Karpas-422 (cell line): ENCODE measurements around the gene SPRED3. TPM values are rescaled to one million over a fixed set of nuclear protein-coding genes. Genes with fewer than 3 reads are reported as not detected.
"Not testable (repeated sequence)": the region's sequence is repeated elsewhere in the genome, so short reads cannot be mapped to it uniquely, and the experiment has no call there.

Experiments
- DNase-seq: peaks from one replicate; pipeline ENCODE4 v3.0.0-alpha.2; 2015
- H2AFZ ChIP-seq: fragments of 200-600 bp; sonication (generic); 2 replicates; pipeline ENCODE4 v1.6.1; 2014; ENCODE audit warnings: antibody characterized with exemption, low read length, mixed read lengths
- H3K27ac ChIP-seq: fragments of 200-600 bp; sonication (generic); 2 replicates; pipeline ENCODE4 v1.5.1; 2014; ENCODE audit warnings: mild to moderate bottlenecking, low read length, moderate library complexity
- H3K27me3 ChIP-seq: fragments of 200-600 bp; sonication (generic); 2 replicates; pipeline ENCODE4 v1.6.1; 2014; ENCODE audit warnings: low read length, mixed read lengths
- H3K36me3 ChIP-seq: fragments of 200-600 bp; sonication (generic); 2 replicates; pipeline ENCODE4 v1.6.1; 2014; ENCODE audit warnings: low read length, mixed read lengths; ENCODE audit not compliant: insufficient read depth
- H3K4me1 ChIP-seq: fragments of 200-600 bp; sonication (generic); 2 replicates; pipeline ENCODE4 v1.6.1; 2014; ENCODE audit warnings: mild to moderate bottlenecking, low read length, mixed read lengths
- H3K4me2 ChIP-seq: fragments of 200-600 bp; sonication (generic); 2 replicates; pipeline ENCODE4 v1.6.1; 2014; ENCODE audit warnings: low read length, low read depth, mild to moderate bottlenecking; ENCODE audit not compliant: poor library complexity, severe bottlenecking
- H3K4me3 ChIP-seq: fragments of 200-600 bp; sonication (generic); 2 replicates; pipeline ENCODE4 v1.5.1; 2014; ENCODE audit warnings: mild to moderate bottlenecking, antibody characterized with exemption, low read length, mixed read lengths
- H3K79me2 ChIP-seq: fragments of 200-600 bp; sonication (generic); 2 replicates; pipeline ENCODE4 v1.6.1; 2014; ENCODE audit warnings: mild to moderate bottlenecking, low read length, mixed read lengths
- H3K9ac ChIP-seq: fragments of 200-600 bp; sonication (generic); 2 replicates; pipeline ENCODE4 v1.6.0; 2014; ENCODE audit warnings: low read length
- H3K9me2 ChIP-seq: fragments of 200-600 bp; sonication (generic), shearing (Covaris generic); replicated peaks from 2 replicates; pipeline ENCODE4 v1.6.0; 2014; ENCODE audit warnings: mild to moderate bottlenecking, low read length, moderate library complexity; ENCODE audit not compliant: insufficient read depth
- H3K9me3 ChIP-seq: fragments of 300-700, 200-600 bp; sonication (generic); 2 replicates; pipeline ENCODE4 v1.6.1; 2014; ENCODE audit warnings: low read length, mixed read lengths
- H4K20me1 ChIP-seq: fragments of 200-600 bp; sonication (generic); 2 replicates; pipeline ENCODE4 v1.6.1; 2014; ENCODE audit warnings: mild to moderate bottlenecking, antibody characterized with exemption, low read length, low read depth; ENCODE audit not compliant: insufficient read depth
- total RNA-seq: library from RNA; depleted of rRNA; stranded (reverse); fragments of >200 nt; shearing (Covaris generic); gene quantifications from 2 replicates; pipeline ENCODE4 v1.2.3, GENCODE V29; 2014; ENCODE audit warnings: low replicate concordance; rRNA removed

Gene SPRED3, protein sequence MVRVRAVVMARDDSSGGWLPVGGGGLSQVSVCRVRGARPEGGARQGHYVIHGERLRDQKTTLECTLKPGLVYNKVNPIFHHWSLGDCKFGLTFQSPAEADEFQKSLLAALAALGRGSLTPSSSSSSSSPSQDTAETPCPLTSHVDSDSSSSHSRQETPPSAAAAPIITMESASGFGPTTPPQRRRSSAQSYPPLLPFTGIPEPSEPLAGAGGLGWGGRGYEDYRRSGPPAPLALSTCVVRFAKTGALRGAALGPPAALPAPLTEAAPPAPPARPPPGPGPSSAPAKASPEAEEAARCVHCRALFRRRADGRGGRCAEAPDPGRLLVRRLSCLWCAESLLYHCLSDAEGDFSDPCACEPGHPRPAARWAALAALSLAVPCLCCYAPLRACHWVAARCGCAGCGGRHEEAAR
- 0.07 and 0.11 TPM in 2 replicates for total RNA-seq

DNA sequence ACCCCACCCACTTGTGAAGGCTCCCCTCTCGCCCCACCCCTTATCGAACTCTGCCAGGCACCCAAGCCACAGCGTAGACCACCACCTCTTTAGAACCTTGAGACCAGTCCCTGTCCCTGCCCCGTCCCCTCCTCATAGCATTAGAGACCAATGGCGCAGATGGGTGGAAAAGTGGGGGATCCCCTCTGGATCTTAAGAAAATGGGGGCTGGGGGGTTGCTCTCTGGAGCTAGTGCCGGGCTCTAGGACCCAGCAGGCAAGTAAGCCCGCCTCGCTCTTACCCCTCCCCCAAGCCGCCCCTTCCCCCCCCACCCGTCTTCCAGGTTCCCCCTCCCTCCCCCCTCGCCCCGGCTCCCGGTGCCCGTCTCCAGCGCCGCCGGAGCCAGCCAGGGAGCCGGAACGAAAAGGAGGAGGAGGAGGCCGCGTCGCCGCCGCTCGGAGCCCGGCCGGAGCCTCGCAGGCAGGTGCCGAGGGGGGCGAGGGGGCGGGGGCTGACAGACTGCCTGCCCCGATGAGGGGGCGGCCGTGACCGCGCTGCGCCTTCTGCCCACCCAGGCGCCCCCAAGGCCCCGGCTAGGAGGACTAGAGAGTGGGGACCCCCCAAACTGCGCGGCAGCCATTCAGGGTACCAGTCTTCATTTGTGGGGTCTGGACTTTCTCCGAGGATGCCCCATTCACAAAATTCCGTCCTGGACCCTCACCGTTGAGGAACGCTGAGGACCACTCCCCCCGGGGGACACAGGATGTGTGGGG lies at the start of gene SPRED3:
Gene SPRED3 (plus strand): TSS at position 349 of the 752 bp plus-strand sequence. CDS start 1,606 bp downstream, outside the sequence.
- Histone ChIP-seq H2AFZ (no peak within 1 kb of the TSS), H3K27ac (no peak within 1 kb of the TSS), H3K9ac (no peak within 1 kb of the TSS)

DNA sequence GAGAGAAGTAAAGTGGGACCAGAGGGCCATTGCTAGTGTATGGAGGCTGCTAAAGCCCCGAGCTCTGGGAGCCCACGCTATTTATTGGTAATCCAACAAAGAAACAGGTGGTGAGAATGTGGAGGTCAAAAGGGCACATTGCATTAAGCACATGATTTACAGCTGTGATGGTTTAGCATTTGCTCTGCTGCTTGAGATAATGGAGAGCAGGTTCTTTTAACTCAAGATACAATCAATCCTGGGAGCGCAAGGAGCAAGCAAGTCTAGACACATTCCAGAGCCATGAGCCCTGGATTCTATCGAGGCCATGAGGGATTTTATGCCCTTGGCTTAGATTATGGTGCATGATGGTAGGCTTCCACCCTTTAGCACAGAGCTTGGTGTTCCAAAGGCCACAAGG lies 49.5 kb upstream of the SPRED3 start:
- not testable (repeated sequence) for H3K9me3 ChIP-seq, H3K27ac ChIP-seq, H3K27me3 ChIP-seq, DNase-seq, H3K9me2 ChIP-seq, H3K79me2 ChIP-seq, H4K20me1 ChIP-seq, H3K9ac ChIP-seq, H3K4me2 ChIP-seq, H3K36me3 ChIP-seq, H2AFZ ChIP-seq, H3K4me3 ChIP-seq
- peaks cover 13% of the 10 kb centered on the region for H3K4me1 ChIP-seq

More for the DNA sequence above, at the start of gene SPRED3:
- Histone ChIP-seq H3K4me3 (peak within 1 kb of the TSS; percentile 47), H3K4me2 (peak within 1 kb of the TSS; percentile 52), H3K36me3 (no peaks in the 10 kb centered on the region), H3K4me1 (peaks cover 11% of the 10 kb centered on the region), H3K27me3 (no peaks in the 10 kb centered on the region), H3K9me2 (no peaks in the 10 kb centered on the region), H3K79me2 (no peaks in the 10 kb centered on the region), H4K20me1 (no peaks in the 10 kb centered on the region), H3K9me3 (no peaks in the 10 kb centered on the region)
- no peak for DNase-seq

DNA sequence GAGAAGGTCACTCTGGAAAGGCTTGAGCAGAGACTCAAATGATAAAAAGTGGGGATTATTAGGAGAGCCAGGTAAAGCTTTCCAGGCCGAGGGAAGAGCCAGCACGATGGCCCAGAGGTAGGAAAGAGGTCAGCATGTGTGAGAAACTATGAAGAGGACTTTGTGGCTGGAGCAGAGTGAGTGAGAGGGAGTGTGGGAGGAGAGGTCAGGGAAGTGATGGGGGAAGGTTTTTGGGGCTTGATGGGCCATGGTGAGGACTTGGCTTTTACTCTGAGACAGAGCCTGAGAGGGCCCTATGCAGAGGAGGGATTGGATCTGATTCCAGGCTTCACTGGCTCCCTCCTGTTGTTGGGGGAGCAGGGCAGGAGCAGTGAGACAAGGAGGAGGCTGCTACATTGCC lies 47.6 kb upstream of the SPRED3 start:
- H3K36me3 ChIP-seq: no peaks in the 10 kb centered on the region
- H4K20me1 ChIP-seq: no peaks in the 10 kb centered on the region

DNA sequence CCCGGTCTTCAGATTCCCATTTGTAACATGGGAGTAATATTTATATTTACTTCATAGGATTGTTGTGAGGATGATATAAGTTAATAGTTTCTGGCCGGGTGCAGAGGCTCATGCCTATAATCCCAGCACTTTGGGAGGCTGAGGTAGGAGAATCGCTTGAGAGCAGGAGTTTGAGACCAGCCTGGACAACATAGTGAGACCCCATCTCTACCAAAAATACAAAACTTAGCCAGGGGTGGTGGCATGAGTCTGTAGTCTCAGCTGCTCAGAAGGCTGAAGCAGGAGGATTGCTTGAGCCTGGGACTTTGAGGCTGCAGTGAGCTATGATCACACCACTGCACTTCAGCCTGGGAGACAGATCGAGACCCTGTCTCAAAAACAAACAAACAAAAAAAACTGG lies 41.7 kb upstream of the SPRED3 start:
- H3K4me1 ChIP-seq: no peaks in the 10 kb centered on the region
- no peak for DNase-seq
- no peaks in the 10 kb centered on the region for H3K9me3 ChIP-seq
- H3K27me3 ChIP-seq: no peaks in the 10 kb centered on the region
- no peak overlapping the region for H3K4me3 ChIP-seq
- H3K9me2 ChIP-seq: no peaks in the 10 kb centered on the region
- no peak overlapping the region for H3K4me2 ChIP-seq
- no peak overlapping the region for H2AFZ ChIP-seq
- no peaks in the 10 kb centered on the region for H4K20me1 ChIP-seq
- H3K79me2 ChIP-seq: no peaks in the 10 kb centered on the region
- H3K36me3 ChIP-seq: no peaks in the 10 kb centered on the region
- H3K27ac ChIP-seq: no peak overlapping the region
- H3K9ac ChIP-seq: no peak overlapping the region

More for the DNA sequence above, 47.6 kb upstream of the SPRED3 start:
- H3K9ac ChIP-seq: no peak overlapping the region
- no peak overlapping the region for H3K4me2 ChIP-seq
- no peaks in the 10 kb centered on the region for H3K27me3 ChIP-seq
- no peaks in the 10 kb centered on the region for H3K9me3 ChIP-seq
- H3K27ac ChIP-seq: no peak overlapping the region
- no peak overlapping the region for H2AFZ ChIP-seq
- no peaks in the 10 kb centered on the region for H3K9me2 ChIP-seq
- H3K4me1 ChIP-seq: peaks cover 11% of the 10 kb centered on the region
- no peaks in the 10 kb centered on the region for H3K79me2 ChIP-seq
- no peak overlapping the region for H3K4me3 ChIP-seq
- DNase-seq: no peak

DNA sequence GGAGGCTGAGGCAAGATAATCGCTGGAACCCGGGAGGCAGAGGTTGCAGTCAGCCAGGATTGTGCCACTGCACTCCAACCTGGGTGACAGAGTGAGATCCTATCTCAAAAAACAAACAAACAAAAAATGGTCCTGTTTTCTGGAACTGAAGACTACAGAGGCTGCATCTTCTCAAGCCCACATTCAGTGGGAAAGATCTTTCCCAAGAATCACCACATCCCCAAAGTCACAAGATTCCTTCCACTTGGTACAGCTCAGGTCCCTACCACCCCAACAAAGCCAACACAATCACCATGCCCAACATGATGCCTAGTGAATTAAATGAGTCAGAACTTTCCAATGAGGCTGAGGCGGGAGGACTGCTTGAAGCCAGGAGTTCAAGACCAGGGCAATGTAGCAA lies 37.6 kb upstream of the SPRED3 start:
- no peak for DNase-seq
- Histone ChIP-seq H3K4me3 (no peak overlapping the region), H3K9ac (no peak overlapping the region), H2AFZ (no peak overlapping the region), H3K4me1 (no peaks in the 10 kb centered on the region), H3K79me2 (no peaks in the 10 kb centered on the region), H3K27me3 (no peaks in the 10 kb centered on the region), H3K36me3 (no peaks in the 10 kb centered on the region), H3K9me3 (no peaks in the 10 kb centered on the region), H3K4me2 (no peak overlapping the region), H3K9me2 (no peaks in the 10 kb centered on the region), H3K27ac (no peak overlapping the region), H4K20me1 (no peaks in the 10 kb centered on the region)

DNA sequence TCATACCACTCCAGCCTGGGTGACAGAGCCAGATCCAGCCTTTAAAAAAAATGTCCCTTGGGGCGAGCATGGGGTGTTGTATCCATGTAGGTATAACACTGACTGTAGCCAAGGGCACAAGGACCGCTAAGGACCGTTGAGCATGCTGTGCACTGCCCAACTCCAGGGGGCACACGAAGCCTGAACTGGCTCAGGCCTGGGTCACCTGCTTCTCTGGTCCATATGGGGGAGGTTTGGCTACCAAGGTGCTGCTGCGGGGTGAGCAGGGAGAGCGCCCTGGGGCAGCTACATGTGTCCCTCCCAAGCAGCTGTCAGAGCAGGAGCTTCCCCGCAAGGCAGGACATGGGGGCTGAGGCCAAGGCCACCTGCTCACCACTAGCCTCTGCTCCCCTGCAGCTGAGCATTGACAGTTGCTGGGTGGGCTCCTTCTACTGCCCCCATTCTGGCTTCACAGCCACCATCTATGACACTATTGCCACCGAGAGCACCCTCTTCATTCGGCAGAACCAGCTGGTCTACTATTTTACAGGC lies 36.6 kb upstream of the SPRED3 start:
- Histone ChIP-seq H3K4me1 (no peaks in the 10 kb centered on the region), H3K9ac (no peak overlapping the region), H3K36me3 (no peaks in the 10 kb centered on the region), H3K9me2 (no peaks in the 10 kb centered on the region), H3K9me3 (no peaks in the 10 kb centered on the region), H2AFZ (no peak overlapping the region), H3K27me3 (no peaks in the 10 kb centered on the region), H3K27ac (no peak overlapping the region), H4K20me1 (no peaks in the 10 kb centered on the region), H3K4me3 (no peak overlapping the region), H3K4me2 (no peak overlapping the region), H3K79me2 (no peaks in the 10 kb centered on the region)
- no peak for DNase-seq

DNA sequence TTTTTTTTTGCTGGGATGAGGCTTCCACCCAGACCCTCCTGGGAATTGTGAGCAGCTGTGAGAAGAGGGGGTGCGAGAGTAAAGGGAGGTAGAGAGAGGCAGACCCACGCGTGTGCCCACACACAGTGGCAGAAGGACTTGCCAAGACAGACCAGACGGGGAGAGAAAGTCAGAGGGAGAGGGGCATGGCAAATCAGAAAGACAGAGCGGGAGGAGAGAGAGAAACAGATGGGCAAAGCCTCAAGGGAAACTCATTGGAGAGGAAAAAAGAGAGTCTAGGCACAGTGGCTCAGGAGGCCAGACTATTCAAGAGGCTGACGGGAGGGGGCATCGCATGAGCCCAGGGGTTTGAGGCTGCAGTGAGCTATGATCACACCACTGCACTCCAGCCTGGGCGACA lies 35.9 kb upstream of the SPRED3 start:
- Histone ChIP-seq H3K9me2 (no peaks in the 10 kb centered on the region), H3K27me3 (no peaks in the 10 kb centered on the region), H3K4me3 (no peak overlapping the region), H3K9me3 (no peaks in the 10 kb centered on the region), H3K4me1 (no peaks in the 10 kb centered on the region), H3K9ac (no peak overlapping the region), H3K36me3 (no peaks in the 10 kb centered on the region), H2AFZ (no peak overlapping the region), H4K20me1 (no peaks in the 10 kb centered on the region), H3K27ac (no peak overlapping the region), H3K79me2 (no peaks in the 10 kb centered on the region), H3K4me2 (no peak overlapping the region)
- DNase-seq: no peak
